ENCODE measurements around the gene RPA3. TPM values are rescaled to one million over a fixed set of nuclear protein-coding genes. Genes with fewer than 3 reads are reported as not detected.

The RPA3 gene
- total and polyA plus RNA-seq, 8 donors: 28.5 to 49.2 (median 43.5) TPM

GRCh38 chr7:7761974-7762779 lies 43.8 kb upstream of the RPA3 start:
- ATAC-seq (peak; percentile 73), DNase-seq (no peak)
- intact Hi-C loops (cut with DNase I): loop anchor here in 1 of 2 donors (10.0 kb wide), 1 partner anchor 77 kb away; no protein-coding TSS in a partner anchor
- peak overlapping the region; percentile 57 to 77 for H3K27ac ChIP-seq
- no peaks in the 10 kb centered on the region for H3K36me3 ChIP-seq
- H3K9me3 ChIP-seq: no peaks in the 10 kb centered on the region
- peak overlapping the region; percentile 23 to 43 for H3K4me3 ChIP-seq
- H3K27me3 ChIP-seq: no peaks in the 10 kb centered on the region
- no peak for TF ChIP-seq CTCF (IDR thresholded peaks at IDR 0.05)
- peaks cover 6 to 15% of the 10 kb centered on the region in 2 donors for H3K4me1 ChIP-seq

GRCh38 chr7:7761340-7761973 lies 43.0 kb upstream of the RPA3 start:
- H3K27me3 ChIP-seq: no peaks in the 10 kb centered on the region
- peak overlapping the region; percentile 57 to 77 for H3K27ac ChIP-seq
- ATAC-seq (peak; percentile 71), DNase-seq (peak in 1 of 4 donors; percentile 45)
- peak in 1 of 2 donors; percentile 32 for TF ChIP-seq CTCF (IDR thresholded peaks at IDR 0.05)
- intact Hi-C loops (cut with DNase I): loop anchor here in 1 of 2 donors (10.0 kb wide), 1 partner anchor 77 kb away; no protein-coding TSS in a partner anchor
- H3K4me3 ChIP-seq: peak overlapping the region; percentile 23 to 43
- no peaks in the 10 kb centered on the region for H3K36me3 ChIP-seq
- H3K9me3 ChIP-seq: no peaks in the 10 kb centered on the region
- H3K4me1 ChIP-seq: peaks cover 6 to 15% of the 10 kb centered on the region in 2 donors

GRCh38 chr7:7757576-7757975 lies 39.2 kb upstream of the RPA3 start:
- TF ChIP-seq CTCF (IDR thresholded peaks at IDR 0.05): no peak
- H3K4me3 ChIP-seq: no peak overlapping the region
- H3K27ac ChIP-seq: no peak overlapping the region
- H3K4me1 ChIP-seq: peaks cover 6 to 11% of the 10 kb centered on the region in 2 donors
- H3K27me3 ChIP-seq: no peaks in the 10 kb centered on the region
- H3K9me3 ChIP-seq: no peaks in the 10 kb centered on the region
- ATAC-seq: no peak
- intact Hi-C loops (cut with DNase I): no loop called here
- no peak for DNase-seq
- no peaks in the 10 kb centered on the region for H3K36me3 ChIP-seq

- intact Hi-C loops (cut with DNase I): no loop called here
- no peak overlapping the region for H3K27ac ChIP-seq
- H3K4me3 ChIP-seq: no peak overlapping the region
- no peaks in the 10 kb centered on the region for H3K27me3 ChIP-seq
- no peak for DNase-seq
- H3K4me1 ChIP-seq: peaks cover 2 to 6% of the 10 kb centered on the region in 2 donors
- ATAC-seq: no peak
- peaks cover 0 to 4% of the 10 kb centered on the region in 2 donors for H3K9me3 ChIP-seq
- no peaks in the 10 kb centered on the region for H3K36me3 ChIP-seq
- TF ChIP-seq CTCF (IDR thresholded peaks at IDR 0.05): no peak
Measured at GRCh38 chr7:7756577-7756976, 38.2 kb upstream of the RPA3 start.
